ENCODE data around the gene ATXN2. TPM values are rescaled to one million over a fixed set of nuclear protein-coding genes. Genes with fewer than 3 reads are reported as not detected.
A peak's percentile ranks its signal among the peaks of the same experiment; 100 is the strongest.
"Not testable (repeated sequence)": the region's sequence is repeated elsewhere in the genome, so short reads cannot be mapped to it uniquely, and the experiment has no call there.

The ATXN2 gene
- total and polyA plus RNA-seq, 2 of the 4 experiments (the other 2 are of a cell fraction), result 12.4 to 66.5 TPM

DNA sequence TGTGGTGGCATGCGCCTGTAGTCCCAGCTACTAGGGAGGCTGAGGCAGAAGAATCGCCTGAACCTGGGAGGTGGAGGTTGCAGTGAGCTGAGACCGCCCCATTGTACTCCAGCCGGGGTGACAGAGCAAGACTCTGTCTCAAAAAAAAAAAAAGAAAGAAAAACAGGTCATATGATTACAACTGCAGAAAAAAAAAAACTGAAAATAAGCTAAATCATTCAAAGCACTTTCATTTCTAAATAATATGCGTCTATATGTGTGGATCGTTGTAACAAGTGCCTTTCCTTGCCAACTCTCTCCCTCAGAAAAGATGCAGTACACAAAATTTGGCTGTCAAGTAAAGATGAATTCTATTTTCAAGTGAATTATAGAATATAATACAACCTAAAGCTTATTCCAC, 42.4 kb downstream of the ATXN2 start:
- Histone ChIP-seq H3K36me3 (ENCODE audit: control insufficient read depth, insufficient read depth, low read length) (peaks cover 13% of the 10 kb centered on the region), H3K56ac (ENCODE audit: extremely low read depth, insufficient read depth, low read length) (no peak overlapping the region), H3K14ac (replicated peaks; ENCODE audit: low read depth, low read length) (no peak overlapping the region), H3K9me1 (ENCODE audit: insufficient read depth, low read length) (0 out of 2 replicates have a peak, but pooled peaks cover 7% of the 10 kb centered on the region), H2BK15ac (ENCODE audit: low read depth, low read length) (no peak overlapping the region), H3K9me3 (ENCODE audit: control insufficient read depth, insufficient read depth, low read length) (no peaks in the 10 kb centered on the region), H3K4me1 (ENCODE audit: control insufficient read depth, insufficient read depth, low read length) (peaks cover 9% of the 10 kb centered on the region), H2BK20ac (ENCODE audit: low read depth, low read length) (no peak overlapping the region), H3K27me3 (ENCODE audit: control insufficient read depth, insufficient read depth, low read length) (no peaks in the 10 kb centered on the region), H2BK120ac (ENCODE audit: low read depth, low read length) (no peak overlapping the region), H4K20me1 (ENCODE audit: insufficient read depth, low read length) (peaks cover 78% of the 10 kb centered on the region), H3K27ac (ENCODE audit: insufficient read depth, low read length) (no peak overlapping the region), H4K8ac (ENCODE audit: low read depth in 2 of 2, low read length in 2 of 2) (no peak overlapping the region), H3K9ac (ENCODE audit: low read depth, low read length) (no peak overlapping the region), H3K23ac (ENCODE audit: low read depth, low read length) (no peak overlapping the region), H4K5ac (ENCODE audit: low read depth, low read length) (no peak overlapping the region), H3K4me2 (ENCODE audit: low read depth, low read length) (peak overlapping the region; percentile 54; the same call in 1 of the 2 replicates), H2AK5ac (ENCODE audit: low read depth, low read length) (no peak overlapping the region), H3K4ac (ENCODE audit: low read depth, low read length) (no peak overlapping the region), H3K4me3 (ENCODE audit: insufficient read depth, low read depth, low read length) (no peak overlapping the region), H2BK5ac (ENCODE audit: low read depth, low read length, poor library complexity, severe bottlenecking) (peak overlapping the region; percentile 13), H2AFZ (replicated peaks; ENCODE audit: low read length, poor library complexity) (no peak overlapping the region), H2AK9ac (replicated peaks; ENCODE audit: low read depth, low read length, poor library complexity) (no peak overlapping the region), H3K18ac (ENCODE audit: low read depth, low read length) (no peak overlapping the region), H4K91ac (ENCODE audit: insufficient read depth, low read depth, low read length) (no peak overlapping the region), H3K79me1 (ENCODE audit: low read depth in 1 of 2, low read length in 2 of 2) (peaks cover 16 to 50% of the 10 kb centered on the region in 2 experiments)
- no TSS peak for BruUV-seq (replicated peaks)
- ATAC-seq (ENCODE audit: low read depth) (no peak), DNase-seq (no peak)
- intact Hi-C loops (cut with micrococcal nuclease), result loop anchor here (10.0 kb wide), 1 partner anchor 118 kb away; no protein-coding TSS in a partner anchor
- dilution Hi-C loops (cut with HindIII; ENCODE audit: low sequenced_read_pairs, unreplicated experiment), result no loop called here
- ChIA-PET POLR2A (ENCODE audit: unreplicated experiment) (no interaction called here), CTCF (no interaction called here)
- no CpG with 5 or more reads among the region's 6 CpGs for WGBS, 2 experiments (ENCODE audit: extremely low coverage in 2 of 2, insufficient read length in 1 of 2)
- no peak for TF ChIP-seq CHD1 (IDR thresholded peaks at IDR 0.05; ENCODE audit: low read depth, low read length)
- no peak for TF ChIP-seq RAD21 (IDR thresholded peaks at IDR 0.05; ENCODE audit: low read length)
- TF ChIP-seq FOS (IDR thresholded peaks at IDR 0.05; ENCODE audit: low read depth, low read length), result no peak
- in situ Hi-C loops (cut with MboI; ENCODE audit: low sequenced_read_pairs), result no loop called here

DNA sequence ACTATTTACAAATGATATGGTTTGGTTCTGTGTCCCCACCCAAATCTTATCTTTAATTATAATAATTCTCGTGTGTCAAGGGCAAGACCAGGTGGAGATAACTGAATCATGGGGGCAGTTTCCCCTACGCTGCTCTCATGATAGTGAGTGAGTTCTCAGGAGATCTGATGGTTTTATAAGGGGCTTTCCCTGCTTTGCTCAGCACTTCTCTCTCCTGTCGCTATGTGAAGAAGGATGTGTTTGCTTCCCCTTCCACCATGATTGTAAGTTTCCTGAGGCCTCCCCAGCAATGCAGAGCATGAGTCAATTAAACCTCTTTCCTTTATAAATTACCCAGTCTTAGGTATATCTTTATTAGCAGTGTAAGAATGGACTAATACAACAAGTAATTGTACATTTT, 43.8 kb downstream of the ATXN2 start:
- BruUV-seq (replicated peaks); H3K4me1 ChIP-seq (ENCODE audit: control insufficient read depth, insufficient read depth, low read length); ATAC-seq (ENCODE audit: low read depth); H4K5ac ChIP-seq (ENCODE audit: low read depth, low read length); H2BK5ac ChIP-seq (ENCODE audit: low read depth, low read length, poor library complexity, severe bottlenecking); H4K8ac ChIP-seq (ENCODE audit: low read depth in 2 of 2, low read length in 2 of 2); CTCF ChIA-PET; H2AFZ ChIP-seq (replicated peaks; ENCODE audit: low read length, poor library complexity); H3K56ac ChIP-seq (ENCODE audit: extremely low read depth, insufficient read depth, low read length); H2BK15ac ChIP-seq (ENCODE audit: low read depth, low read length); H3K14ac ChIP-seq (replicated peaks; ENCODE audit: low read depth, low read length); H2BK20ac ChIP-seq (ENCODE audit: low read depth, low read length); DNase-seq; H3K4me2 ChIP-seq (ENCODE audit: low read depth, low read length); POLR2A ChIA-PET (ENCODE audit: unreplicated experiment); H2AK5ac ChIP-seq (ENCODE audit: low read depth, low read length); H3K27me3 ChIP-seq (ENCODE audit: control insufficient read depth, insufficient read depth, low read length); H2BK120ac ChIP-seq (ENCODE audit: low read depth, low read length); H3K18ac ChIP-seq (ENCODE audit: low read depth, low read length); H3K9me3 ChIP-seq (ENCODE audit: control insufficient read depth, insufficient read depth, low read length); dilution Hi-C loops (cut with HindIII; ENCODE audit: low sequenced_read_pairs, unreplicated experiment); in situ Hi-C loops (cut with MboI; ENCODE audit: low sequenced_read_pairs); H3K9ac ChIP-seq (ENCODE audit: low read depth, low read length); H3K23ac ChIP-seq (ENCODE audit: low read depth, low read length); H2AK9ac ChIP-seq (replicated peaks; ENCODE audit: low read depth, low read length, poor library complexity); H3K4me3 ChIP-seq (ENCODE audit: insufficient read depth, low read depth, low read length); H3K9me1 ChIP-seq (ENCODE audit: insufficient read depth, low read length); H3K4ac ChIP-seq (ENCODE audit: low read depth, low read length); H3K27ac ChIP-seq (ENCODE audit: insufficient read depth, low read length); H4K91ac ChIP-seq (ENCODE audit: insufficient read depth, low read depth, low read length): not testable (repeated sequence)
- no CpG with 5 or more reads among the region's 3 CpGs for WGBS, 2 experiments (ENCODE audit: extremely low coverage in 2 of 2, insufficient read length in 1 of 2)
- H4K20me1 ChIP-seq (ENCODE audit: insufficient read depth, low read length), result peaks cover 65% of the 10 kb centered on the region
- intact Hi-C loops (cut with micrococcal nuclease), result loop anchor here (10.0 kb wide), 1 partner anchor 119 kb away; no protein-coding TSS in a partner anchor
- H3K36me3 ChIP-seq (ENCODE audit: control insufficient read depth, insufficient read depth, low read length), result peaks cover 11% of the 10 kb centered on the region
- peaks cover 13 to 40% of the 10 kb centered on the region in 2 experiments for H3K79me1 ChIP-seq (ENCODE audit: low read depth in 1 of 2, low read length in 2 of 2)
